ENCODE data around the gene TANC1. TPM values are rescaled to one million over a fixed set of nuclear protein-coding genes. Genes with fewer than 3 reads are reported as not detected.

The TANC1 gene
- polyA plus RNA-seq, 1 donor from 2014 or later, result 0.37 TPM

DNA sequence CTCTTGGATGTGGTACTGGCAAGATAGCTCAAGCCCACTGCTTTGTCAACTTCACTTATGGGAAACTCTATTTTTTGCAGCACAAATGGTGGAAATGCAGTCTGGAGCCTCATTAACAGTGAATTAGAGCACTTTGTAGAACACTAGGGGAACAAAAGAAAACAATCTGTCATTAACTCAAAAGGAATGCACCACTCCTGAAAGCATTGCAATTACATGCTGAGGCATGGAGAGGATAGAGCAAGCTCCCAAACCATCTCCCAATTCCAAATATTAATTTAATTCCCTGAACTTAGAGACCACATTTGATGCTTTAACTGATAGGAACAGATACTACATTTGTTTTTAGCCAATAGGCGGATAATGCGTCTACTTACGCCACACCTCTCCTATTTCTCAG is 32.8 kb upstream of the TANC1 start:
- H3K27ac ChIP-seq (ENCODE audit: low read length), result no peak overlapping the region
- H3K4me3 ChIP-seq (ENCODE audit: low read length), result no peak overlapping the region
- H3F3A ChIP-seq (ENCODE audit: insufficient read depth, low read length, poor library complexity, severe bottlenecking), result no peaks in the 10 kb centered on the region
- H3K9ac ChIP-seq (ENCODE audit: low read length), result no peak overlapping the region
- no peaks in the 10 kb centered on the region for H3K36me3 ChIP-seq (ENCODE audit: insufficient read depth, low read length)
- H3K27me3 ChIP-seq (ENCODE audit: insufficient read depth, low read depth, low read length), result no peaks in the 10 kb centered on the region
- TF ChIP-seq, protein P1, sequence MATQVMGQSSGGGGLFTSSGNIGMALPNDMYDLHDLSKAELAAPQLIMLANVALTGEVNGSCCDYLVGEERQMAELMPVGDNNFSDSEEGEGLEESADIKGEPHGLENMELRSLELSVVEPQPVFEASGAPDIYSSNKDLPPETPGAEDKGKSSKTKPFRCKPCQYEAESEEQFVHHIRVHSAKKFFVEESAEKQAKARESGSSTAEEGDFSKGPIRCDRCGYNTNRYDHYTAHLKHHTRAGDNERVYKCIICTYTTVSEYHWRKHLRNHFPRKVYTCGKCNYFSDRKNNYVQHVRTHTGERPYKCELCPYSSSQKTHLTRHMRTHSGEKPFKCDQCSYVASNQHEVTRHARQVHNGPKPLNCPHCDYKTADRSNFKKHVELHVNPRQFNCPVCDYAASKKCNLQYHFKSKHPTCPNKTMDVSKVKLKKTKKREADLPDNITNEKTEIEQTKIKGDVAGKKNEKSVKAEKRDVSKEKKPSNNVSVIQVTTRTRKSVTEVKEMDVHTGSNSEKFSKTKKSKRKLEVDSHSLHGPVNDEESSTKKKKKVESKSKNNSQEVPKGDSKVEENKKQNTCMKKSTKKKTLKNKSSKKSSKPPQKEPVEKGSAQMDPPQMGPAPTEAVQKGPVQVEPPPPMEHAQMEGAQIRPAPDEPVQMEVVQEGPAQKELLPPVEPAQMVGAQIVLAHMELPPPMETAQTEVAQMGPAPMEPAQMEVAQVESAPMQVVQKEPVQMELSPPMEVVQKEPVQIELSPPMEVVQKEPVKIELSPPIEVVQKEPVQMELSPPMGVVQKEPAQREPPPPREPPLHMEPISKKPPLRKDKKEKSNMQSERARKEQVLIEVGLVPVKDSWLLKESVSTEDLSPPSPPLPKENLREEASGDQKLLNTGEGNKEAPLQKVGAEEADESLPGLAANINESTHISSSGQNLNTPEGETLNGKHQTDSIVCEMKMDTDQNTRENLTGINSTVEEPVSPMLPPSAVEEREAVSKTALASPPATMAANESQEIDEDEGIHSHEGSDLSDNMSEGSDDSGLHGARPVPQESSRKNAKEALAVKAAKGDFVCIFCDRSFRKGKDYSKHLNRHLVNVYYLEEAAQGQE (IDR thresholded peaks at IDR 0.05; ENCODE audit: borderline replicate concordance), result no peak
- no peak for TF ChIP-seq MXI1 (conservative IDR thresholded peaks at IDR 0.05; ENCODE audit: poor library complexity, severe bottlenecking)
- TF ChIP-seq EP300 (conservative IDR thresholded peaks at IDR 0.05; ENCODE audit: poor library complexity, severe bottlenecking), result no peak
- TF ChIP-seq, protein P2, sequence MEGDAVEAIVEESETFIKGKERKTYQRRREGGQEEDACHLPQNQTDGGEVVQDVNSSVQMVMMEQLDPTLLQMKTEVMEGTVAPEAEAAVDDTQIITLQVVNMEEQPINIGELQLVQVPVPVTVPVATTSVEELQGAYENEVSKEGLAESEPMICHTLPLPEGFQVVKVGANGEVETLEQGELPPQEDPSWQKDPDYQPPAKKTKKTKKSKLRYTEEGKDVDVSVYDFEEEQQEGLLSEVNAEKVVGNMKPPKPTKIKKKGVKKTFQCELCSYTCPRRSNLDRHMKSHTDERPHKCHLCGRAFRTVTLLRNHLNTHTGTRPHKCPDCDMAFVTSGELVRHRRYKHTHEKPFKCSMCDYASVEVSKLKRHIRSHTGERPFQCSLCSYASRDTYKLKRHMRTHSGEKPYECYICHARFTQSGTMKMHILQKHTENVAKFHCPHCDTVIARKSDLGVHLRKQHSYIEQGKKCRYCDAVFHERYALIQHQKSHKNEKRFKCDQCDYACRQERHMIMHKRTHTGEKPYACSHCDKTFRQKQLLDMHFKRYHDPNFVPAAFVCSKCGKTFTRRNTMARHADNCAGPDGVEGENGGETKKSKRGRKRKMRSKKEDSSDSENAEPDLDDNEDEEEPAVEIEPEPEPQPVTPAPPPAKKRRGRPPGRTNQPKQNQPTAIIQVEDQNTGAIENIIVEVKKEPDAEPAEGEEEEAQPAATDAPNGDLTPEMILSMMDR (IDR thresholded peaks at IDR 0.05; ENCODE audit: poor library complexity, severe bottlenecking), result no peak
- no peak for TF ChIP-seq RAD21 (conservative IDR thresholded peaks at IDR 0.05)
- no peak for TF ChIP-seq EZH2 (IDR thresholded peaks at IDR 0.05; ENCODE audit: borderline replicate concordance, insufficient read depth, low read length, poor library complexity, severe bottlenecking)
- no peak for TF ChIP-seq POLR2AphosphoS5 (IDR thresholded peaks at IDR 0.05)
- no peak for TF ChIP-seq SMC3 (conservative IDR thresholded peaks at IDR 0.05; ENCODE audit: poor library complexity)
- no peak for TF ChIP-seq TAF1 (IDR thresholded peaks at IDR 0.05; ENCODE audit: low read depth)
- no peaks in the 10 kb centered on the region for H3K9me2 ChIP-seq (ENCODE audit: insufficient read depth, low read length)
- no peaks in the 10 kb centered on the region for H4K20me1 ChIP-seq (ENCODE audit: insufficient read depth)
- H3K9me3 ChIP-seq (ENCODE audit: low read length), result no peaks in the 10 kb centered on the region
- H3K4me2 ChIP-seq (ENCODE audit: low read length), result no peak overlapping the region
- no peak overlapping the region for H2AFZ ChIP-seq (ENCODE audit: low read depth, low read length)
- H3K79me2 ChIP-seq (replicated peaks; ENCODE audit: insufficient read depth, low read length), result no peaks in the 10 kb centered on the region

DNA sequence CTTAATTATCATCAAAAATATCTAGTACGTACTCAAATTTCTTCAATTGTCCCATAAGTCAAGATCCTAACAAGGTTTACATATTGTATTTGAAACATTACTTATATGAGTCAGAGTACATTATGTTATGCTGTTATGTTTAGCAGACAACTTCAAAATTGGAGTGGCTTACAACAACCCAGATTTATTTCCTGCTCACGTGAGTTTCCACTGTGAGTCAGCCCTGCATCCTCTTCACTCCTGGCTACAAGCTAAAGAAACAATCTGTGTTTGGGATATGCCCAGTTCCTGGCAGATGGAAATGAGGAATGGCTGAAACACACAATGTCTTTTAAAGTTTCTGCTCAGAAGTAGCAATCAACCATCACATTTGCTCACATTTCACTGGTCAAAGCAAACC is 31.5 kb upstream of the TANC1 start:
- Histone ChIP-seq H3K4me2 (ENCODE audit: low read length) (no peak overlapping the region), H3K79me2 (replicated peaks; ENCODE audit: insufficient read depth, low read length) (no peaks in the 10 kb centered on the region), H3K9me3 (ENCODE audit: low read length) (no peaks in the 10 kb centered on the region), H3K27ac (ENCODE audit: low read length) (no peak overlapping the region), H3K27me3 (ENCODE audit: insufficient read depth, low read depth, low read length) (no peaks in the 10 kb centered on the region), H4K20me1 (ENCODE audit: insufficient read depth) (no peaks in the 10 kb centered on the region), H3K4me3 (ENCODE audit: low read length) (no peak overlapping the region), H2AFZ (ENCODE audit: low read depth, low read length) (no peak overlapping the region), H3K9ac (ENCODE audit: low read length) (no peak overlapping the region), H3K36me3 (ENCODE audit: insufficient read depth, low read length) (no peaks in the 10 kb centered on the region), H3K9me2 (ENCODE audit: insufficient read depth, low read length) (no peaks in the 10 kb centered on the region), H3F3A (ENCODE audit: insufficient read depth, low read length, poor library complexity, severe bottlenecking) (no peaks in the 10 kb centered on the region)
- no peak for TF ChIP-seq RAD21 (conservative IDR thresholded peaks at IDR 0.05)
- no peak for TF ChIP-seq SMC3 (conservative IDR thresholded peaks at IDR 0.05; ENCODE audit: poor library complexity)
- TF ChIP-seq EZH2 (IDR thresholded peaks at IDR 0.05; ENCODE audit: borderline replicate concordance, insufficient read depth, low read length, poor library complexity, severe bottlenecking), result no peak
- TF ChIP-seq, protein P2 (IDR thresholded peaks at IDR 0.05; ENCODE audit: poor library complexity, severe bottlenecking), result no peak
- TF ChIP-seq POLR2AphosphoS5 (IDR thresholded peaks at IDR 0.05), result no peak
- TF ChIP-seq, protein P1 (IDR thresholded peaks at IDR 0.05; ENCODE audit: borderline replicate concordance), result no peak
- no peak for TF ChIP-seq TAF1 (IDR thresholded peaks at IDR 0.05; ENCODE audit: low read depth)
- no peak for TF ChIP-seq EP300 (conservative IDR thresholded peaks at IDR 0.05; ENCODE audit: poor library complexity, severe bottlenecking)
- no peak for TF ChIP-seq MXI1 (conservative IDR thresholded peaks at IDR 0.05; ENCODE audit: poor library complexity, severe bottlenecking)

Measured in neural cell (in vitro differentiated cells).